HL-60 (cell line): ENCODE results near the gene FRMPD4.

ENCODE experiments used
- GABPA ChIP-seq: IDR thresholded peaks from 2 replicates; pipeline ENCODE4 v1.6.1; 2012; ENCODE audit warnings: low read depth
- POLR2AphosphoS5 ChIP-seq: IDR thresholded peaks from 2 replicates; pipeline ENCODE4 v1.6.1; 2012; ENCODE audit warnings: low read depth
- TF ChIP-seq, protein P1 (sequence below): IDR thresholded peaks from one replicate; pipeline ENCODE4 v1.5.1; 2011; ENCODE audit warnings: low read length, control low read depth, inconsistent platforms; ENCODE audit not compliant: insufficient read depth
- TF ChIP-seq, protein P2 (sequence below): IDR thresholded peaks from 2 replicates; pipeline ENCODE4 v1.6.1; 2012; ENCODE audit warnings: low read depth; ENCODE audit not compliant: insufficient replicate concordance

DNA sequence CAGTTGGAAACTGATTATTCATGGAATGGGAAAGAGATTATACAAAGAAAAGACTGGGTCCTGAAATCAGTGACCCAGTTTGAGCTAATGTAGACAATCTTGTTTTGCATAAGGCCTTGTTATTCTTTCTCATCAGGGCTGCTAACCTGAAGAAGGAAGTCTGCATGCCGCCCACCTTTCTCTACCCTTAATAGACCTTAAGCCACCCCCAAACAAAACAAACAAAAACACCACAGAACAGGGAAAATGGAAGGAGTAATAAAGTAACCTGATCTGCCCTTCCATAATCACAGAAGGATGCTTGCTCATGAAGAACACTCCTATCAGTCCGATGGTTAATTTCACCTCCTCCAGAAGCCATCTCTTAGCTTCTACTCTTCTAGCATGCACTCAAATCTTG, 288.1 kb downstream of the FRMPD4 start:
- TF ChIP-seq, protein P1, sequence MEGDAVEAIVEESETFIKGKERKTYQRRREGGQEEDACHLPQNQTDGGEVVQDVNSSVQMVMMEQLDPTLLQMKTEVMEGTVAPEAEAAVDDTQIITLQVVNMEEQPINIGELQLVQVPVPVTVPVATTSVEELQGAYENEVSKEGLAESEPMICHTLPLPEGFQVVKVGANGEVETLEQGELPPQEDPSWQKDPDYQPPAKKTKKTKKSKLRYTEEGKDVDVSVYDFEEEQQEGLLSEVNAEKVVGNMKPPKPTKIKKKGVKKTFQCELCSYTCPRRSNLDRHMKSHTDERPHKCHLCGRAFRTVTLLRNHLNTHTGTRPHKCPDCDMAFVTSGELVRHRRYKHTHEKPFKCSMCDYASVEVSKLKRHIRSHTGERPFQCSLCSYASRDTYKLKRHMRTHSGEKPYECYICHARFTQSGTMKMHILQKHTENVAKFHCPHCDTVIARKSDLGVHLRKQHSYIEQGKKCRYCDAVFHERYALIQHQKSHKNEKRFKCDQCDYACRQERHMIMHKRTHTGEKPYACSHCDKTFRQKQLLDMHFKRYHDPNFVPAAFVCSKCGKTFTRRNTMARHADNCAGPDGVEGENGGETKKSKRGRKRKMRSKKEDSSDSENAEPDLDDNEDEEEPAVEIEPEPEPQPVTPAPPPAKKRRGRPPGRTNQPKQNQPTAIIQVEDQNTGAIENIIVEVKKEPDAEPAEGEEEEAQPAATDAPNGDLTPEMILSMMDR, result no peak
- TF ChIP-seq POLR2AphosphoS5 (no peak), GABPA (no peak)
- TF ChIP-seq, protein P2, sequence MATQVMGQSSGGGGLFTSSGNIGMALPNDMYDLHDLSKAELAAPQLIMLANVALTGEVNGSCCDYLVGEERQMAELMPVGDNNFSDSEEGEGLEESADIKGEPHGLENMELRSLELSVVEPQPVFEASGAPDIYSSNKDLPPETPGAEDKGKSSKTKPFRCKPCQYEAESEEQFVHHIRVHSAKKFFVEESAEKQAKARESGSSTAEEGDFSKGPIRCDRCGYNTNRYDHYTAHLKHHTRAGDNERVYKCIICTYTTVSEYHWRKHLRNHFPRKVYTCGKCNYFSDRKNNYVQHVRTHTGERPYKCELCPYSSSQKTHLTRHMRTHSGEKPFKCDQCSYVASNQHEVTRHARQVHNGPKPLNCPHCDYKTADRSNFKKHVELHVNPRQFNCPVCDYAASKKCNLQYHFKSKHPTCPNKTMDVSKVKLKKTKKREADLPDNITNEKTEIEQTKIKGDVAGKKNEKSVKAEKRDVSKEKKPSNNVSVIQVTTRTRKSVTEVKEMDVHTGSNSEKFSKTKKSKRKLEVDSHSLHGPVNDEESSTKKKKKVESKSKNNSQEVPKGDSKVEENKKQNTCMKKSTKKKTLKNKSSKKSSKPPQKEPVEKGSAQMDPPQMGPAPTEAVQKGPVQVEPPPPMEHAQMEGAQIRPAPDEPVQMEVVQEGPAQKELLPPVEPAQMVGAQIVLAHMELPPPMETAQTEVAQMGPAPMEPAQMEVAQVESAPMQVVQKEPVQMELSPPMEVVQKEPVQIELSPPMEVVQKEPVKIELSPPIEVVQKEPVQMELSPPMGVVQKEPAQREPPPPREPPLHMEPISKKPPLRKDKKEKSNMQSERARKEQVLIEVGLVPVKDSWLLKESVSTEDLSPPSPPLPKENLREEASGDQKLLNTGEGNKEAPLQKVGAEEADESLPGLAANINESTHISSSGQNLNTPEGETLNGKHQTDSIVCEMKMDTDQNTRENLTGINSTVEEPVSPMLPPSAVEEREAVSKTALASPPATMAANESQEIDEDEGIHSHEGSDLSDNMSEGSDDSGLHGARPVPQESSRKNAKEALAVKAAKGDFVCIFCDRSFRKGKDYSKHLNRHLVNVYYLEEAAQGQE, result no peak
